RWPE1 (cell line): ENCODE results near the gene FNDC11.
A peak's percentile ranks its signal among the peaks of the same experiment; 100 is the strongest.
"Not testable (repeated sequence)": the region's sequence is repeated elsewhere in the genome, so short reads cannot be mapped to it uniquely, and the experiment has no call there.

Source experiments
- CTCF ChIA-PET: fragments of 350-600 bp; sonication (Branson Sonifier 250); formaldehyde crosslinking; extraction: SDS; loops from one replicate; lab custom pipeline; 2021; lab: Yijun Ruan, JAX
- POLR2A ChIA-PET: fragments of 400-600 bp; formaldehyde crosslinking; extraction: SDS; loops from one replicate; lab custom pipeline; 2020; ENCODE audit warnings: antibody characterized with exemption; ENCODE audit not compliant: low non-redundant PET; lab: Yijun Ruan, JAX
- DNase-seq: peaks from one replicate; pipeline ENCODE4 v3.0.0; 2012; ENCODE audit warnings: low spot score
- H3K27ac ChIP-seq: fragments of 450-650 bp; 2 replicates; pipeline ENCODE4 v1.5.1; 2017
- CTCF ChIP-seq: fragments of 450-650 bp; conservative IDR thresholded peaks from 2 replicates; pipeline ENCODE4 v1.5.1; 2017; ENCODE audit warnings: low read depth, mild to moderate bottlenecking

FNDC11 gene

DNA sequence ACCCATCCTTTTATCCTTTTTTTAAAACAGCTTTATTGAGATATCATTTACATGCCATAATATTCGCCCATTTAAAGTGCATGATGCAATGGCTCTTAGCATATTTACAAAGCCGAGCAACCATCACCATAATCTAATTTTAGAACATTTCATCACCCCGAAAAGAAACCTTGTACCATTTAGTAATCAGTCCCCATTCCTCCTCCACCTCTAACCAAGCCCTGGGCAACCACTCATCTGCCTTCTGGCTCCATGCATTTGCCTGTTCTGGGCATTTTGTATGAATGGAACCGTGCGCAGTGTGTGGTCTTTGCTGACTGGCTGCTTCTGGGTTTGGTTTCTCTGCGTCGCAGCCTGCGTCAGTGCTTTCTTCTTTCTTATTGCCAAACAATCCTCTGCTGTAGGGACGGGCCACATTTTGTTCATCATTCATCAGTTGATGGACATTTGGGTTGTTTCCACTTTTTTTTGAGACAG lies 44.8 kb upstream of the FNDC11 start:
- TF ChIP-seq CTCF, result no peak
- DNase-seq, result no peak
- ChIA-PET CTCF (interaction anchor here (0.6 to 2.1 kb wide), 4 partner anchors 13 to 887 kb away, joined by 3 to 9 read pairs (median 4); no protein-coding TSS in a partner anchor), POLR2A (interaction anchor here (1.2 kb wide), 1 partner anchor 11 kb away, joined by 9 read pairs; the partner anchor contains the start of gene PPDPF)
- no peak overlapping the region for H3K27ac ChIP-seq

GRCh38 chr20:63513207-63513606 lies 40.8 kb upstream of the FNDC11 start:
- no peak for TF ChIP-seq CTCF
- no peak for DNase-seq
- H3K27ac ChIP-seq, result no peak overlapping the region
- ChIA-PET CTCF (no interaction called here), POLR2A (no interaction called here)

- CTCF ChIA-PET, DNase-seq, H3K27ac ChIP-seq, POLR2A ChIA-PET: not testable (repeated sequence)
Measured at GRCh38 chr20:63514520-63514919, 39.4 kb upstream of the FNDC11 start.

DNA sequence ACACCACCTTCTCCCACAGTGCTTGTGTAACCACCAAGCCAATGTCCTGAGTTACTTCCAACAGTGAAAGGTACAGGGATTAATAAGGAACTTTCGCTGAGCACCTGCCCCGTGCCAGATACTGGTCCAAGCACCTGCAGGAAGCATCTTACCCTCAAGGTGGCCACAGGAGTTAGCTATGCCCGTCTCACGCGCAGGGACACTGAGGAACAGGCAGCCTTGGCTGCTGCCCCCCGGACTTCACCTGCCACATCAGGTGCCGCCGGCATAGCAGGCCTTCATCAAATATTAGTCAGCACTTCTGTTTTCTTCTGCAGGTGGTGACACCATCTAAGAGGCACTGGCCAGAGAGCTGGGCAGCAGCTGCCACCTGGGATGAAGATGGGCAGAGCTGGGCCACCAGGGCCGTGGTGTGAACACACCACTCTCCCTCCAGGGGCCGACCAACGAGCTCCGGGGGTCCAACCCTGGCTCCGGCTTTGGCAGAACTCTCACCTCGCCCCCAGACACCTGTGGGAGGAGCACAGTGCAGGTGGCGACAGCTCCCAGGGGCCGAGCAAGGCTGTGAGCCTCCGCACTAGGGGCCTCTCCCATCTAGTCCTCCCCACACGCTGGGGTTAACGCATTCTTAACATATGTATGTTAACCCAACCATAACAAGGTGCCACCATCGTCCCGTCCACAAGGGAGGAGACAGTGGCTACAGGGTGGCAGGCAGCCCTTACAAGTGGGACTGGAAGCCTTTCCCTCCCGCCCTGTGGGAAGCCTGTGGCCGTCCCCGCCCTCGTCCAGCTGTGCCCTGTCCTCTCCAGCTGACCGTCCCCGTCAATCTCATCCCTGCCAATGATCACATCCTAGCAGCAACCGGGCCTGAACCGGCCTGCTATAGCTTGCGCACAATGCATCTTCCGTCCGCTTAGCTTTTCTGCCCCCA lies 36.3 kb upstream of the FNDC11 start:
- POLR2A ChIA-PET, result interaction anchor here (0.6 kb wide), 1 partner anchor 16 kb away, joined by 3 read pairs; no protein-coding TSS in a partner anchor
- DNase-seq, result no peak
- TF ChIP-seq CTCF, result no peak
- CTCF ChIA-PET, result interaction anchor here (0.7 to 1.6 kb wide), 4 partner anchors 14 to 463 kb away, joined by 3 to 7 read pairs (median 4); no protein-coding TSS in a partner anchor
- no peak overlapping the region for H3K27ac ChIP-seq

DNA sequence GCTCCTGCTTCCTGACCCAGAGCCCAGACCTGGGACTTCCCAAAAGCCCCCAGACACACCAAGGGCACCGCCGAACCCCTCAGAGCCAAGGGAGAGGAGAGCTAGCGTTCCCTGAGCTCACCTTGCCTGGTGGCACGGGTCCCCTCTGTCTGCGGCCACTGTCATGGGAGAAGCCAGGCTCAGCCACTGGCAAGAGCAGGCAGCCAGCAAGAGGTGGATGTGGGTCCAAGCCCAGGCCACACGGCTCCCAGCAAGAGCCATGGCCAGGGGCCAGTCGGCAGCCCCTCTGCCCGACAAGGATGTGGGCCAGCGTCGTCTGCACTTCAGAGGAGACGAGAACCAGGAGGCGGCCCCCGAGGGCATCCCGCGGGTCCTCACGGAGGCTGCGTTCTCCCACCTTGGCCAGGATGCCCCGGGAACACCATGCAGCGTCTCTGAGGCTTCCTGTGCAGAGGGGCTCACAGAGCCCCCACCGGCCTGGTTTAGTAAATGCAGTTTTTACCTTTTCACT lies 35.6 kb upstream of the FNDC11 start:
- H3K27ac ChIP-seq, result no peak overlapping the region
- no peak for DNase-seq
- POLR2A ChIA-PET, result interaction anchor here (0.6 kb wide), 1 partner anchor 17 kb away, joined by 3 read pairs; no protein-coding TSS in a partner anchor
- CTCF ChIA-PET, result interaction anchor here (0.7 to 3.0 kb wide), 3 partner anchors 22 to 208 kb away, joined by 3 to 20 read pairs (median 7); no protein-coding TSS in a partner anchor
- no peak for TF ChIP-seq CTCF

DNA sequence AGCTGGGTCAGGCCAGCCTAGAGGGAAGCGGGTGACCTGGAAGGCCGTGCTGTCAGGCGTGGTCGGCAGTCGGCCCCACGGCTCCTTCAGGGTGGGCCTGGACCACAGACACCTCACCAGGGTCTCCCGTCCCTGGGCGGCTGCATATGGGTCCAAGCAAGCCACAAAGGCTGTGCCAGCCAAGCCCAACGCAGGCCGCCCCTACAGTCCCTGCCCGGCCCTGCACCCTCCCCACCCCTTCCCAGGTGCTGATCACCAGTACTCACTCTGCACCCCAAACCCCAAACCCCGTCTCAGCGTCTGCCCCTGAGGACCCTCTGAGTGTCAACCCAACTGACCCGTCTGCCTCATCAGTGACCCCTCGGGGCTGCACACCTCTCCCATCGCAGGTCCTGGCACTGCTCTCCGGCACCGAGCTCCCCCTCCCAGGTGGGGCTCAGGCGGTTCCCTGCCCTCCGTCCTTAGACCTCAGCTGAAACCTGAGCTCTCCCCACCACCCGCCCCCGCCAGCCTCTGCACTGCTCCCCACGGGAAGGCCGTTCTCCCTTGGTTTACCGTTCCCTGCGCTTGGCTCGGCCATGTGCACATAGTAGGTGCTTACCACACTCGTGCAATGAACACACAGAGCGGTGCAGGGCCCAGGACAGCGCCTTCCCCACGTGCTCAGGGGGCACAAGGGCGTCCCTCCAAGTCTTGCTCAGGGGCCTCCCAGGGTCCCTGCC lies 34.9 kb upstream of the FNDC11 start:
- peak overlapping the region; percentile 92 for H3K27ac ChIP-seq

More for the DNA sequence above, 34.9 kb upstream of the FNDC11 start:
- DNase-seq, result no peak
- TF ChIP-seq CTCF, result no peak
- ChIA-PET CTCF (interaction anchor here (0.7 to 3.0 kb wide), 4 partner anchors 12 to 209 kb away, joined by 3 to 20 read pairs (median 3); no protein-coding TSS in a partner anchor), POLR2A (interaction anchor here (2.3 kb wide), 1 partner anchor 22 kb away, joined by 25 read pairs; no protein-coding TSS in a partner anchor)
